HepG2 (cell line): Measurements from ENCODE around the gene NAGA. TPM values are rescaled to one million over a fixed set of nuclear protein-coding genes. Genes with fewer than 3 reads are reported as not detected.

Experiments used
- CHCHD3 ChIP-seq: sonication (generic); formaldehyde crosslinking; IDR thresholded peaks from 2 replicates; pipeline ENCODE4 v1.8.0; 2022; ENCODE audit warnings: mild to moderate bottlenecking, missing genetic modification reagents, moderate library complexity
- GATAD2A ChIP-seq: IDR thresholded peaks from 2 replicates; pipeline ENCODE4 v1.6.1; 2016
- HHEX ChIP-seq: IDR thresholded peaks from 2 replicates; pipeline ENCODE4 v1.6.1; 2016; ENCODE audit warnings: control low read depth
- IKZF4 ChIP-seq: sonication (generic); formaldehyde crosslinking; IDR thresholded peaks from 2 replicates; pipeline ENCODE4 v1.5.1; 2020; ENCODE audit warnings: borderline replicate concordance, mild to moderate bottlenecking, low read depth, missing genetic modification reagents; ENCODE audit errors: not compliant biosample characterization
- JARID2 ChIP-seq: sonication (generic); formaldehyde crosslinking; IDR thresholded peaks from 2 replicates; pipeline ENCODE4 v1.8.1; 2023; ENCODE audit warnings: missing genetic modification reagents, inconsistent platforms; ENCODE audit not compliant: insufficient replicate concordance
- LRRFIP1 ChIP-seq: sonication (generic); formaldehyde crosslinking; conservative IDR thresholded peaks from 2 replicates; pipeline ENCODE4 v1.4.0; 2020; ENCODE audit warnings: missing genetic modification reagents
- MTERF4 ChIP-seq: sonication (generic); formaldehyde crosslinking; IDR thresholded peaks from 2 replicates; pipeline ENCODE4 v1.8.0; 2023; ENCODE audit warnings: mild to moderate bottlenecking, missing genetic modification reagents
- MXD4 ChIP-seq: IDR thresholded peaks from 2 replicates; pipeline ENCODE4 v1.6.1; 2016; ENCODE audit warnings: mild to moderate bottlenecking, missing biosample characterization, missing genetic modification reagents
- POLR2AphosphoS5 ChIP-seq: IDR thresholded peaks from 2 replicates; pipeline ENCODE4 v1.6.1; 2012; ENCODE audit warnings: low read depth, low read length
- RBAK ChIP-seq: sonication (generic); formaldehyde crosslinking; IDR thresholded peaks from 2 replicates; pipeline ENCODE4 v1.5.1; 2020; ENCODE audit warnings: mild to moderate bottlenecking, missing genetic modification reagents
- ZBTB8A ChIP-seq: sonication (generic); formaldehyde crosslinking; IDR thresholded peaks from 2 replicates; pipeline ENCODE4 v1.4.0; 2020; ENCODE audit warnings: mild to moderate bottlenecking, low read depth, missing genetic modification reagents, borderline replicate concordance
- ZFP1 ChIP-seq: IDR thresholded peaks from 2 replicates; pipeline ENCODE4 v1.6.1; 2016
- ZFP62 ChIP-seq: sonication (generic); formaldehyde crosslinking; IDR thresholded peaks from 2 replicates; pipeline ENCODE4 v1.4.0; 2020; ENCODE audit warnings: missing genetic modification reagents
- ZNF335 ChIP-seq: sonication (generic); formaldehyde crosslinking; IDR thresholded peaks from 2 replicates; pipeline ENCODE4 v1.4.0; 2020; ENCODE audit warnings: missing genetic modification reagents
- ZNF33A ChIP-seq: sonication (generic); formaldehyde crosslinking; IDR thresholded peaks from 2 replicates; pipeline ENCODE4 v1.5.1; 2020; ENCODE audit warnings: missing genetic modification reagents, mild to moderate bottlenecking, moderate library complexity, borderline replicate concordance
- ZNF343 ChIP-seq: sonication (generic); formaldehyde crosslinking; IDR thresholded peaks from 2 replicates; pipeline ENCODE4 v1.4.0; 2020; ENCODE audit warnings: mild to moderate bottlenecking, missing genetic modification reagents
- ZNF432 ChIP-seq: sonication (generic); formaldehyde crosslinking; IDR thresholded peaks from 2 replicates; pipeline ENCODE4 v1.5.0; 2020; ENCODE audit warnings: missing genetic modification reagents, mild to moderate bottlenecking, borderline replicate concordance
- ZNF567 ChIP-seq: sonication (generic); formaldehyde crosslinking; IDR thresholded peaks from 2 replicates; pipeline ENCODE4 v1.8.1; 2023; ENCODE audit warnings: mild to moderate bottlenecking, missing genetic modification reagents, borderline replicate concordance
- polyA plus RNA-seq, 8 experiments: library from polyadenylated mRNA; depleted of rRNA in 3 of 8; stranded (reverse) in 7 of 8; unstranded in 1 of 8; fragments of >200 nt; fragmentation: Illumina TruSeq in 4 of 8; extraction: Trizol in 4 of 8; gene quantifications; 2 replicates each; pipeline versions ENCODE4 v1.2.1 to v1.2.3, GENCODE V29; 2011 to 2016; ENCODE audit warnings: low read depth in 4 of 8, missing spikeins in 1 of 8, mixed read lengths in 1 of 8; ENCODE audit not compliant: insufficient read depth in 1 of 8
- total RNA-seq, 5 experiments: library from RNA; depleted of rRNA; stranded (reverse); fragments of >200 nt; fragmentation: Illumina TruSeq; extraction: Trizol; gene quantifications; 2 replicates each; pipeline ENCODE4 v1.2.3, GENCODE V29; 2016; ENCODE audit warnings: low read depth in 1 of 5
- TF ChIP-seq, protein P1 (sequence below): IDR thresholded peaks from 2 replicates; pipeline ENCODE4 v1.6.1; 2016
- TF ChIP-seq, protein P2 (sequence below): sonication (generic); formaldehyde crosslinking; IDR thresholded peaks from 2 replicates; pipeline ENCODE4 v1.5.0; 2020; ENCODE audit warnings: mild to moderate bottlenecking, missing genetic modification reagents

Gene NAGA
- total and polyA plus RNA-seq, 2 of the 13 experiments (the other 11 are each of a cell fraction or from before 2014, with no cell fraction given) = 15.1 to 23.4 TPM

GRCh38 chr22:42090596-42091454 is 20.2 kb upstream of the NAGA start, which contains the start of gene NDUFA6 (continued):
- TF ChIP-seq MTERF4 (CRISPR knock-in tag) (peak; percentile 68; the same call in 1 of the 2 replicates), MXD4 (CRISPR knock-in tag) (peak; percentile 65), ZNF432 (no peak), HHEX (CRISPR knock-in tag) (no peak), ZFP1 (CRISPR knock-in tag) (peak; percentile 52; the same call in 1 of the 2 replicates), ZNF33A (CRISPR knock-in tag) (peak; percentile 21; the same call in 1 of the 2 replicates), ZNF567 (CRISPR knock-in tag) (peak; percentile 77; the same call in 1 of the 2 replicates), RBAK (CRISPR knock-in tag) (no peak), ZBTB8A (no peak), ZNF343 (CRISPR knock-in tag) (no peak), GATAD2A (CRISPR knock-in tag) (peak; percentile 62; the same call in 1 of the 2 replicates), POLR2AphosphoS5 (peak; percentile 93), CHCHD3 (CRISPR knock-in tag) (peak; percentile 88; the same call in 1 of the 2 replicates), IKZF4 (CRISPR knock-in tag) (peak; percentile 79), ZFP62 (CRISPR knock-in tag) (no peak), ZNF335 (peak; percentile 37; the same call in 1 of the 2 replicates), LRRFIP1 (CRISPR knock-in tag) (no peak), JARID2 (CRISPR knock-in tag) (no peak)
- TF ChIP-seq, protein P1, sequence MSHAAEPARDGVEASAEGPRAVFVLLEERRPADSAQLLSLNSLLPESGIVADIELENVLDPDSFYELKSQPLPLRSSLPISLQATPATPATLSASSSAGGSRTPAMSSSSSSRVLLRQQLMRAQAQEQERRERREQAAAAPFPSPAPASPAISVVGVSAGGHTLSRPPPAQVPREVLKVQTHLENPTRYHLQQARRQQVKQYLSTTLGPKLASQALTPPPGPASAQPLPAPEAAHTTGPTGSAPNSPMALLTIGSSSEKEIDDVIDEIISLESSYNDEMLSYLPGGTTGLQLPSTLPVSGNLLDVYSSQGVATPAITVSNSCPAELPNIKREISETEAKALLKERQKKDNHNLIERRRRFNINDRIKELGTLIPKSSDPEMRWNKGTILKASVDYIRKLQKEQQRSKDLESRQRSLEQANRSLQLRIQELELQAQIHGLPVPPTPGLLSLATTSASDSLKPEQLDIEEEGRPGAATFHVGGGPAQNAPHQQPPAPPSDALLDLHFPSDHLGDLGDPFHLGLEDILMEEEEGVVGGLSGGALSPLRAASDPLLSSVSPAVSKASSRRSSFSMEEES (CRISPR knock-in tag) = peak; percentile 45; the same call in 1 of the 2 replicates
- TF ChIP-seq, protein P2, sequence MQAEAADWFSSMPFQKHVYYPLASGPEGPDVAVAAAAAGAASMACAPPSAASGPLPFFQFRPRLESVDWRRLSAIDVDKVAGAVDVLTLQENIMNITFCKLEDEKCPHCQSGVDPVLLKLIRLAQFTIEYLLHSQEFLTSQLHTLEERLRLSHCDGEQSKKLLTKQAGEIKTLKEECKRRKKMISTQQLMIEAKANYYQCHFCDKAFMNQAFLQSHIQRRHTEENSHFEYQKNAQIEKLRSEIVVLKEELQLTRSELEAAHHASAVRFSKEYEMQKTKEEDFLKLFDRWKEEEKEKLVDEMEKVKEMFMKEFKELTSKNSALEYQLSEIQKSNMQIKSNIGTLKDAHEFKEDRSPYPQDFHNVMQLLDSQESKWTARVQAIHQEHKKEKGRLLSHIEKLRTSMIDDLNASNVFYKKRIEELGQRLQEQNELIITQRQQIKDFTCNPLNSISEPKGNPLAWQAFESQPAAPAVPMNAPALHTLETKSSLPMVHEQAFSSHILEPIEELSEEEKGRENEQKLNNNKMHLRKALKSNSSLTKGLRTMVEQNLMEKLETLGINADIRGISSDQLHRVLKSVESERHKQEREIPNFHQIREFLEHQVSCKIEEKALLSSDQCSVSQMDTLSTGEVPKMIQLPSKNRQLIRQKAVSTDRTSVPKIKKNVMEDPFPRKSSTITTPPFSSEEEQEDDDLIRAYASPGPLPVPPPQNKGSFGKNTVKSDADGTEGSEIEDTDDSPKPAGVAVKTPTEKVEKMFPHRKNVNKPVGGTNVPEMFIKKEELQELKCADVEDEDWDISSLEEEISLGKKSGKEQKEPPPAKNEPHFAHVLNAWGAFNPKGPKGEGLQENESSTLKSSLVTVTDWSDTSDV (CRISPR knock-in tag) = 0 out of 2 replicates have a peak, but pooled peaks have one; percentile 50
